HL-60/S4 (cell line): ENCODE measurements around the gene DOCK6.

Experiments used
- in situ Hi-C: fragments of 300-500 bp; cut with MboI; formaldehyde crosslinking; loops from 2 replicates; pipeline ENCODE4 v1.14.3; 2022; ENCODE audit warnings: low sequenced_read_pairs

Gene DOCK6

GRCh38 chr19:11261971-11262839 lies at the start of gene DOCK6:
TSS of gene DOCK6 (minus strand) at chr19:11262524. CDS start at chr19:11262440, 84 bp downstream.
- in situ Hi-C loops = no loop called here

GRCh38 chr19:11306337-11306736 lies 44.0 kb upstream of the DOCK6 start:
- in situ Hi-C loops = no loop called here

GRCh38 chr19:11304936-11305335 lies 42.6 kb upstream of the DOCK6 start:
- in situ Hi-C loops = no loop called here

GRCh38 chr19:11300811-11301120 lies 38.4 kb upstream of the DOCK6 start:
- in situ Hi-C loops = no loop called here

- in situ Hi-C loops = loop anchor here (10.0 kb wide), 1 partner anchor 145 kb away; no protein-coding TSS in a partner anchor
Measured at GRCh38 chr19:11299946-11300810, 37.9 kb upstream of the DOCK6 start.

- in situ Hi-C loops = loop anchor here (10.0 kb wide), 1 partner anchor 149 kb away; no protein-coding TSS in a partner anchor
Measured at GRCh38 chr19:11296264-11296663, 33.9 kb upstream of the DOCK6 start.

- in situ Hi-C loops = loop anchor here (10.0 kb wide), 1 partner anchor 149 kb away; no protein-coding TSS in a partner anchor
Measured at GRCh38 chr19:11295665-11296245, 33.4 kb upstream of the DOCK6 start, which contains the start of gene TSPAN16. TSS of gene TSPAN16 (plus strand) at chr19:11296160. CDS start at chr19:11296298, 138 bp downstream.

GRCh38 chr19:11295180-11295579 lies 32.9 kb upstream of the DOCK6 start:
- in situ Hi-C loops = loop anchor here (10.0 kb wide), 1 partner anchor 150 kb away; no protein-coding TSS in a partner anchor

GRCh38 chr19:11293433-11294389 lies 31.4 kb upstream of the DOCK6 start:
- in situ Hi-C loops = loop anchor here (10.0 kb wide), 1 partner anchor 151 kb away; no protein-coding TSS in a partner anchor

GRCh38 chr19:11291991-11292390 lies 29.7 kb upstream of the DOCK6 start:
- in situ Hi-C loops = loop anchor here (10.0 kb wide), 1 partner anchor 153 kb away; no protein-coding TSS in a partner anchor

GRCh38 chr19:11291415-11291814 lies 29.1 kb upstream of the DOCK6 start:
- in situ Hi-C loops = loop anchor here (10.0 kb wide), 1 partner anchor 153 kb away; no protein-coding TSS in a partner anchor

GRCh38 chr19:11290256-11290655 lies 27.9 kb upstream of the DOCK6 start:
- in situ Hi-C loops = loop anchor here (10.0 kb wide), 1 partner anchor 155 kb away; no protein-coding TSS in a partner anchor

- in situ Hi-C loops = no loop called here
Measured at GRCh38 chr19:11288349-11288748, 26.0 kb upstream of the DOCK6 start.

- in situ Hi-C loops = no loop called here
Measured at GRCh38 chr19:11286312-11286974, 24.1 kb upstream of the DOCK6 start.

GRCh38 chr19:11284515-11284914 lies 22.2 kb upstream of the DOCK6 start:
- in situ Hi-C loops = no loop called here

- in situ Hi-C loops = no loop called here
Measured at GRCh38 chr19:11281356-11282049, 19.2 kb upstream of the DOCK6 start.

- in situ Hi-C loops = no loop called here
Measured at GRCh38 chr19:11279505-11280236, 17.3 kb upstream of the DOCK6 start.

GRCh38 chr19:11278670-11279069 lies 16.3 kb upstream of the DOCK6 start:
- in situ Hi-C loops = no loop called here
